Ishikawa (cell line): Measurements from ENCODE around the gene KLRC1.

Source experiments
- CEBPB ChIP-seq: IDR thresholded peaks from 2 replicates; pipeline ENCODE4 v1.6.1; 2012
- CREB1 ChIP-seq: IDR thresholded peaks from 2 replicates; pipeline ENCODE4 v1.6.1; 2012; ENCODE audit warnings: low read depth
- EGR1 ChIP-seq: IDR thresholded peaks from 2 replicates; pipeline ENCODE4 v1.6.1; 2012
- EP300 ChIP-seq: IDR thresholded peaks from 2 replicates; pipeline ENCODE4 v1.6.1; 2012; ENCODE audit warnings: borderline replicate concordance
- FOXM1 ChIP-seq: IDR thresholded peaks from 2 replicates; pipeline ENCODE4 v1.6.1; 2012; ENCODE audit warnings: low read depth, borderline replicate concordance
- MAX ChIP-seq: IDR thresholded peaks from 2 replicates; pipeline ENCODE4 v1.6.1; 2012
- NFIC ChIP-seq: IDR thresholded peaks from 2 replicates; pipeline ENCODE4 v1.6.1; 2012
- RAD21 ChIP-seq: IDR thresholded peaks from 2 replicates; pipeline ENCODE4 v1.6.1; 2012; ENCODE audit warnings: low read depth
- TCF12 ChIP-seq: IDR thresholded peaks from 2 replicates; pipeline ENCODE4 v1.6.1; 2012; ENCODE audit warnings: low read depth
- TEAD4 ChIP-seq: IDR thresholded peaks from 2 replicates; pipeline ENCODE4 v1.6.1; 2012
- TF ChIP-seq, protein P1 (sequence below): IDR thresholded peaks from 2 replicates; pipeline ENCODE4 v1.6.1; 2012; ENCODE audit warnings: low read depth, mild to moderate bottlenecking

GRCh38 chr12:10469701-10470100, 16.5 kb upstream of the KLRC1 start:
- TF ChIP-seq NFIC (no peak), EP300 (no peak), TEAD4 (no peak), CREB1 (no peak), RAD21 (no peak), MAX (no peak), CEBPB (no peak), FOXM1 (no peak), TCF12 (no peak), EGR1 (no peak)
- TF ChIP-seq, protein P1, sequence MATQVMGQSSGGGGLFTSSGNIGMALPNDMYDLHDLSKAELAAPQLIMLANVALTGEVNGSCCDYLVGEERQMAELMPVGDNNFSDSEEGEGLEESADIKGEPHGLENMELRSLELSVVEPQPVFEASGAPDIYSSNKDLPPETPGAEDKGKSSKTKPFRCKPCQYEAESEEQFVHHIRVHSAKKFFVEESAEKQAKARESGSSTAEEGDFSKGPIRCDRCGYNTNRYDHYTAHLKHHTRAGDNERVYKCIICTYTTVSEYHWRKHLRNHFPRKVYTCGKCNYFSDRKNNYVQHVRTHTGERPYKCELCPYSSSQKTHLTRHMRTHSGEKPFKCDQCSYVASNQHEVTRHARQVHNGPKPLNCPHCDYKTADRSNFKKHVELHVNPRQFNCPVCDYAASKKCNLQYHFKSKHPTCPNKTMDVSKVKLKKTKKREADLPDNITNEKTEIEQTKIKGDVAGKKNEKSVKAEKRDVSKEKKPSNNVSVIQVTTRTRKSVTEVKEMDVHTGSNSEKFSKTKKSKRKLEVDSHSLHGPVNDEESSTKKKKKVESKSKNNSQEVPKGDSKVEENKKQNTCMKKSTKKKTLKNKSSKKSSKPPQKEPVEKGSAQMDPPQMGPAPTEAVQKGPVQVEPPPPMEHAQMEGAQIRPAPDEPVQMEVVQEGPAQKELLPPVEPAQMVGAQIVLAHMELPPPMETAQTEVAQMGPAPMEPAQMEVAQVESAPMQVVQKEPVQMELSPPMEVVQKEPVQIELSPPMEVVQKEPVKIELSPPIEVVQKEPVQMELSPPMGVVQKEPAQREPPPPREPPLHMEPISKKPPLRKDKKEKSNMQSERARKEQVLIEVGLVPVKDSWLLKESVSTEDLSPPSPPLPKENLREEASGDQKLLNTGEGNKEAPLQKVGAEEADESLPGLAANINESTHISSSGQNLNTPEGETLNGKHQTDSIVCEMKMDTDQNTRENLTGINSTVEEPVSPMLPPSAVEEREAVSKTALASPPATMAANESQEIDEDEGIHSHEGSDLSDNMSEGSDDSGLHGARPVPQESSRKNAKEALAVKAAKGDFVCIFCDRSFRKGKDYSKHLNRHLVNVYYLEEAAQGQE, result no peak
